ENCODE results near the gene MTREX.

DNA sequence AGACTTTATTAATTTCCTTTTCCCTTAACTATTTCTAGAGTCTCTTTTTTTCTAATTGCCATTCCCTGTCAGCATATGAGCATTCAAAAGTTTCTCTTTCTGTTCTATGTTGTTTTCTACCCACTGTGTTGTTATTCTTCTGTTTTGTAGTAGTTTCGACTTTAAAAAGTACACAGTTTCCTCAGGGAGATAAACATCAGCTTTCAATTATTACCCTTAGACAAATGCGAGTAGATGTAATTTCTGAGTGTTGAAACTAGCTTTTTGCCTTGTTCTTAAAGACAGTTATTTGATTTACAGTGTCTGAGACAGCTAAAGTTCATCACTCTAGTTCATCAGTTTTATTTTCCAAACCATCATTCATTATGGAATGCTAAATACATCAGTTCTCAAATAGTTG, 19.5 kb downstream of the MTREX start:
- no peak for TF ChIP-seq CTCF (IDR thresholded peaks at IDR 0.05)
- TF ChIP-seq, protein P1, sequence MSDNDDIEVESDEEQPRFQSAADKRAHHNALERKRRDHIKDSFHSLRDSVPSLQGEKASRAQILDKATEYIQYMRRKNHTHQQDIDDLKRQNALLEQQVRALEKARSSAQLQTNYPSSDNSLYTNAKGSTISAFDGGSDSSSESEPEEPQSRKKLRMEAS (IDR thresholded peaks at IDR 0.05): no peak
- TF ChIP-seq PHF8 (IDR thresholded peaks at IDR 0.05; ENCODE audit: borderline replicate concordance, low read depth): no peak
- TF ChIP-seq POLR2A (IDR thresholded peaks at IDR 0.05; ENCODE audit: low read length): no peak
